Measurements from ENCODE around the gene POP5. TPM values are rescaled to one million over a fixed set of nuclear protein-coding genes. Genes with fewer than 3 reads are reported as not detected.

POP5 gene
- total and polyA plus RNA-seq, 4 donors: 20.0 to 37.1 (median 24.0) TPM

- TF ChIP-seq REST (IDR thresholded peaks at IDR 0.05): no peak
- TF ChIP-seq NR2F2 (IDR thresholded peaks at IDR 0.05): no peak
- TF ChIP-seq RAD21 (IDR thresholded peaks at IDR 0.05): no peak
- TF ChIP-seq FOXA2 (IDR thresholded peaks at IDR 0.05): no peak
These were observed 18.7 kb upstream of the POP5 start (continued) for GRCh38 chr12:120599672-120600552.

GRCh38 chr12:120598674-120599463 is 17.7 kb upstream of the POP5 start:
- Histone ChIP-seq H3K9me3 (ENCODE audit: control insufficient read depth in 4 of 4, low read length in 3 of 4) (no peaks in the 10 kb centered on the region), H3K9ac (ENCODE audit: low read depth in 1 of 2, low read length in 2 of 2) (no peak overlapping the region), H3K4me1 (ENCODE audit: control insufficient read depth in 4 of 4, insufficient read depth in 4 of 4, low read length in 3 of 4) (no peaks in the 10 kb centered on the region), H3K27ac (ENCODE audit: low read depth in 1 of 2, low read length in 2 of 2) (no peak overlapping the region), H3K4me3 (ENCODE audit: low read depth in 1 of 3, low read length in 3 of 3) (no peak overlapping the region), H3K36me3 (ENCODE audit: control insufficient read depth in 4 of 4, insufficient read depth in 3 of 4, low read depth in 1 of 4, low read length in 3 of 4) (no peaks in the 10 kb centered on the region), H3K27me3 (ENCODE audit: control insufficient read depth in 4 of 4, insufficient read depth in 4 of 4, low read length in 3 of 4) (no peaks in the 10 kb centered on the region)
- no peak for DNase-seq (ENCODE audit: low spot score)
- no peak for TF ChIP-seq GABPA (IDR thresholded peaks at IDR 0.05 in 1 of 2, conservative IDR thresholded peaks at IDR 0.05 in 1 of 2)
- no peak for TF ChIP-seq HNF4A (conservative IDR thresholded peaks at IDR 0.05)
- TF ChIP-seq CTCF (IDR thresholded peaks at IDR 0.05; ENCODE audit: low read depth, low read length, missing input control): no peak
- TF ChIP-seq JUND (IDR thresholded peaks at IDR 0.05): no peak
- no peak for TF ChIP-seq TAF1 (conservative IDR thresholded peaks at IDR 0.05)
- TF ChIP-seq ZBTB33 (IDR thresholded peaks at IDR 0.05): no peak
- no peak for TF ChIP-seq RAD21 (IDR thresholded peaks at IDR 0.05)
- TF ChIP-seq NR2F2 (IDR thresholded peaks at IDR 0.05): no peak
- no peak for TF ChIP-seq FOXA1 (IDR thresholded peaks at IDR 0.05)
- no peak for TF ChIP-seq EGR1 (IDR thresholded peaks at IDR 0.05; ENCODE audit: low read depth in 2 of 2)
- TF ChIP-seq REST (IDR thresholded peaks at IDR 0.05): no peak
- TF ChIP-seq YY1 (IDR thresholded peaks at IDR 0.05): no peak
- TF ChIP-seq MAX (IDR thresholded peaks at IDR 0.05): no peak
- WGBS: 60% methylated on average over 13 of the region's 13 CpGs
